ENCODE data around the gene PLPP4. TPM values are rescaled to one million over a fixed set of nuclear protein-coding genes. Genes with fewer than 3 reads are reported as not detected.

The PLPP4 gene
- total RNA-seq, 1 donor from 2014 or later, result not detected

GRCh38 chr10:120539076-120539475, 82.0 kb downstream of the PLPP4 start:
- no peaks in the 10 kb centered on the region for H3K27me3 Mint-ChIP-seq (ENCODE audit: unreplicated experiment)
- no peak for TF ChIP-seq CTCF (IDR thresholded peaks at IDR 0.05; ENCODE audit: unreplicated experiment)
- H3K36me3 Mint-ChIP-seq (ENCODE audit: low read depth, unreplicated experiment), result no peaks in the 10 kb centered on the region
- H3K4me3 Mint-ChIP-seq (ENCODE audit: unreplicated experiment), result no peak overlapping the region
- no peaks in the 10 kb centered on the region for H3K4me1 Mint-ChIP-seq (ENCODE audit: unreplicated experiment)
- no peak overlapping the region for H3K27ac Mint-ChIP-seq (ENCODE audit: unreplicated experiment)
- H3K9me3 Mint-ChIP-seq (ENCODE audit: unreplicated experiment), result no peaks in the 10 kb centered on the region
- no peak for DNase-seq (ENCODE audit: low spot score)

GRCh38 chr10:120540486-120540885, 83.5 kb downstream of the PLPP4 start:
- no peak overlapping the region for H3K4me3 Mint-ChIP-seq (ENCODE audit: unreplicated experiment)
- no peak for TF ChIP-seq CTCF (IDR thresholded peaks at IDR 0.05; ENCODE audit: unreplicated experiment)
- H3K27ac Mint-ChIP-seq (ENCODE audit: unreplicated experiment), result no peak overlapping the region
- no peaks in the 10 kb centered on the region for H3K27me3 Mint-ChIP-seq (ENCODE audit: unreplicated experiment)
- no peaks in the 10 kb centered on the region for H3K4me1 Mint-ChIP-seq (ENCODE audit: unreplicated experiment)
- H3K9me3 Mint-ChIP-seq (ENCODE audit: unreplicated experiment), result no peaks in the 10 kb centered on the region
- H3K36me3 Mint-ChIP-seq (ENCODE audit: low read depth, unreplicated experiment), result no peaks in the 10 kb centered on the region
- no peak for DNase-seq (ENCODE audit: low spot score)

GRCh38 chr10:120541984-120542383, 85.0 kb downstream of the PLPP4 start:
- Mint-ChIP-seq H3K27me3 (ENCODE audit: unreplicated experiment) (no peaks in the 10 kb centered on the region), H3K4me1 (ENCODE audit: unreplicated experiment) (no peaks in the 10 kb centered on the region), H3K9me3 (ENCODE audit: unreplicated experiment) (no peaks in the 10 kb centered on the region), H3K27ac (ENCODE audit: unreplicated experiment) (no peak overlapping the region), H3K4me3 (ENCODE audit: unreplicated experiment) (no peak overlapping the region), H3K36me3 (ENCODE audit: low read depth, unreplicated experiment) (no peaks in the 10 kb centered on the region)
- no peak for TF ChIP-seq CTCF (IDR thresholded peaks at IDR 0.05; ENCODE audit: unreplicated experiment)
- no peak for DNase-seq (ENCODE audit: low spot score)

- Mint-ChIP-seq H3K27me3 (ENCODE audit: unreplicated experiment) (no peaks in the 10 kb centered on the region), H3K4me1 (ENCODE audit: unreplicated experiment) (no peaks in the 10 kb centered on the region), H3K36me3 (ENCODE audit: low read depth, unreplicated experiment) (no peaks in the 10 kb centered on the region), H3K9me3 (ENCODE audit: unreplicated experiment) (no peaks in the 10 kb centered on the region), H3K4me3 (ENCODE audit: unreplicated experiment) (no peak overlapping the region), H3K27ac (ENCODE audit: unreplicated experiment) (no peak overlapping the region)
- no peak for TF ChIP-seq CTCF (IDR thresholded peaks at IDR 0.05; ENCODE audit: unreplicated experiment)
- no peak for DNase-seq (ENCODE audit: low spot score)
These were observed 85.6 kb downstream of the PLPP4 start for GRCh38 chr10:120542591-120542990.

- H3K36me3 Mint-ChIP-seq (ENCODE audit: low read depth, unreplicated experiment), result no peaks in the 10 kb centered on the region
- no peaks in the 10 kb centered on the region for H3K4me1 Mint-ChIP-seq (ENCODE audit: unreplicated experiment)
- TF ChIP-seq CTCF (IDR thresholded peaks at IDR 0.05; ENCODE audit: unreplicated experiment), result no peak
- no peak overlapping the region for H3K4me3 Mint-ChIP-seq (ENCODE audit: unreplicated experiment)
- H3K27ac Mint-ChIP-seq (ENCODE audit: unreplicated experiment), result no peak overlapping the region
- H3K27me3 Mint-ChIP-seq (ENCODE audit: unreplicated experiment), result no peaks in the 10 kb centered on the region
- DNase-seq (ENCODE audit: low spot score), result no peak
- no peaks in the 10 kb centered on the region for H3K9me3 Mint-ChIP-seq (ENCODE audit: unreplicated experiment)
These were observed 86.3 kb downstream of the PLPP4 start for GRCh38 chr10:120543291-120543690.
